KOPT-K1 (cell line): ENCODE results near the gene CHCHD3.

Experiments used
- H3K27ac ChIP-seq: fragments of 200-600 bp; sonication (generic); 2 replicates; pipeline ENCODE4 v1.5.1; 2016; ENCODE audit warnings: antibody characterized with exemption, mild to moderate bottlenecking, low read depth, low read length; ENCODE audit not compliant: poor library complexity, severe bottlenecking
- H3K36me3 ChIP-seq: fragments of 200-600 bp; sonication (generic); 2 replicates; pipeline ENCODE4 v1.5.1; 2017; ENCODE audit warnings: antibody characterized with exemption, mild to moderate bottlenecking, low read length, moderate library complexity; ENCODE audit not compliant: insufficient read depth
- H3K9me3 ChIP-seq: fragments of 200-600 bp; sonication (generic); 2 replicates; pipeline ENCODE4 v1.5.1; 2017; ENCODE audit warnings: antibody characterized with exemption, low read length, mild to moderate bottlenecking; ENCODE audit not compliant: insufficient read depth, poor library complexity, severe bottlenecking

Gene CHCHD3

DNA sequence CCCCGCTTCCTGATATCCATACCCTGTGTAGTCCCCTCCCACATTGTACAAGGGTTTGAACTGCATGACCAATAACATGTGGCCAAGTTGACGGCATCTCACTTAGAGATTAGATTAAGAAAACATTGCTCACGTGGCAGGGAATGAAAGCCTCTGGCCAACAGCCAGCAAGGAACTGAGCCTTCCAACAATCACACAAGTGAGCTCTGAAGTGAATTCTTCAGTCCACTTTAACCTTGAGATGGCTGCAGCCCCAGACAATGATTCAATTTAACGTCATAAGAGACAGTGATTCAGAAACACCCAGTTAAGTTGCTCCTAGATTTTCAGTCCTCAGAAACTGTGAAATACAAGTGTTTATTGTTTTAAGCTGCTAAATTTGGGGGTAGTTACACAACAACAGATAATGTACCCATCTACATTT is 339.7 kb downstream of the CHCHD3 start:
- Histone ChIP-seq H3K27ac (no peak overlapping the region), H3K9me3 (peaks cover 19% of the 10 kb centered on the region), H3K36me3 (no peaks in the 10 kb centered on the region)

GRCh38 chr7:132740176-132740575 is 341.7 kb downstream of the CHCHD3 start:
- Histone ChIP-seq H3K27ac (no peak overlapping the region), H3K9me3 (peaks cover 19% of the 10 kb centered on the region), H3K36me3 (no peaks in the 10 kb centered on the region)

- no peak overlapping the region for H3K27ac ChIP-seq
- no peaks in the 10 kb centered on the region for H3K36me3 ChIP-seq
- peaks cover 14% of the 10 kb centered on the region for H3K9me3 ChIP-seq
These were observed 342.5 kb downstream of the CHCHD3 start for GRCh38 chr7:132739271-132739955.

DNA sequence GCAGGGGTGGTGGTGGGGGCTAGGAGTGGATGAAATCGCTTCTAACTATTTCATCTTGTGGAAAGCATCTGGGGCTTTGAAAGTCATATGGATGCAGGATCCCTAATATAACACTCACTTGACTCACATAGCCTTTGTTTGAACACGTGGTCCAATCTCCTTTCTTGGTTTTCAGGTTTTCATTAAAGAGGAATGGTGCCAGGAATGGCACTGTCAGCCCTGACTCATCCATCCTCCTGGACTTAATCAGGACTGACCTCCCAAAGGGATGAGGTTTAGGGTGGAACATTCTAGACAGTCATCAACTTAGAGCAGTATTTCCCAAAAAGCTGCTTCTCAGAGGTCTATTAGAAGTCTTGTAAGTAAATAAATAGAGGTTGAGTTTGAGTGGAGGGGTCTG is 343.6 kb downstream of the CHCHD3 start:
- Histone ChIP-seq H3K36me3 (no peaks in the 10 kb centered on the region), H3K9me3 (peaks cover 3% of the 10 kb centered on the region), H3K27ac (no peak overlapping the region)

DNA sequence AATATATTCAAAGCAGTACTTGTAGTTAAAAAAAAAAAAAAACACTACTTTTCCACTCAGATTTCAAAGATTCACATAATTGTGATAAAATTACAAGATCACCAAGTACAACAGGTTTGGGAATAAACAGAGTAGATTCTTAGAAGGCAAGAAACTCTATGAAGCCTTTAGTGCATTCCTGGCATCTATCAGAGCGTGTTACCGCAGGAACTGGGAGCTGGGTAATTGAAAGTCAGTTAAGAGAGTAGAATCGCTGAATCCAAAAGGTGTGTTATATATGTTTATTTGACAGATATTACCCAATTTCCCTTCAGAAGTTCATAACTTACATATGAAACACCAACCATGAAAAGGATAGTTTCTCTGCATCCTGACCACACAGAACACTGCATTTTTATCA is 346.4 kb downstream of the CHCHD3 start:
- H3K9me3 ChIP-seq, result no peaks in the 10 kb centered on the region
- no peak overlapping the region for H3K27ac ChIP-seq
- no peaks in the 10 kb centered on the region for H3K36me3 ChIP-seq
